Left lung (tissue), 10 donors: ENCODE measurements around the gene EXOSC7. TPM values are rescaled to one million over a fixed set of nuclear protein-coding genes. Genes with fewer than 3 reads are reported as not detected.

Experiments used
- ATAC-seq: fragments of 200-7000 bp; cut with Tn5 transposase; one replicate; pipeline ENCODE4 v1.9.1; 2020; ENCODE audit warnings: moderate library complexity
- DNase-seq, 4 donors: peaks; one replicate each; pipeline ENCODE4 v3.0.0-alpha.2; 2013 to 2020
- H3K27ac ChIP-seq, 2 donors: fragments of 200-600 bp; sonication (generic) in 1 of 2; one replicate each; pipeline versions ENCODE4 v1.5.0 to v1.8.0; 2020 to 2021
- H3K27me3 ChIP-seq, 2 donors: fragments of 200-600 bp; sonication (generic) in 1 of 2; one replicate each; pipeline versions ENCODE4 v1.5.0 to v1.8.0; 2020 to 2021
- H3K36me3 ChIP-seq, 2 donors: fragments of 200-600 bp; sonication (generic) in 1 of 2; one replicate each; pipeline versions ENCODE4 v1.5.0 to v1.8.0; 2020 to 2021
- H3K4me1 ChIP-seq, 2 donors: fragments of 200-600 bp; one replicate each; pipeline ENCODE4 v1.8.0; 2021
- H3K4me3 ChIP-seq, 2 donors: fragments of 200-600 bp; sonication (generic) in 1 of 2; one replicate each; pipeline versions ENCODE4 v1.5.0 to v1.8.0; 2020 to 2021; ENCODE audit warnings: mild to moderate bottlenecking in 1 of 2
- H3K9me3 ChIP-seq, 2 donors: fragments of 200-600 bp; sonication (generic) in 1 of 2; one replicate each; pipeline versions ENCODE4 v1.5.0 to v1.8.0; 2020 to 2021
- CTCF ChIP-seq, 2 donors: fragments of 200-600 bp; sonication (generic) in 1 of 2; IDR thresholded peaks; one replicate each; pipeline versions ENCODE4 v1.5.0 to v1.8.0; 2021; ENCODE audit warnings: antibody characterized with exemption in 2 of 2
- intact Hi-C, 2 donors: fragments of 100-400 bp; cut with DNase I; formaldehyde crosslinking; loops; one replicate each; pipeline versions ENCODE4 v1.11.2 to v1.14.2; 2022
- polyA plus RNA-seq, 6 donors: library from polyadenylated mRNA; unstranded; fragments of 120-200 nt; gene quantifications; one replicate each; pipeline ENCODE4 v1.2.1, GENCODE V29; 2013; ENCODE audit not compliant: insufficient read length in 6 of 6
- total RNA-seq, 2 donors: library from RNA; stranded (reverse); fragmentation: NEBNext Ultra II Directional; extraction: Animal tissue kit (Norgen Biotek cat#: 25700); gene quantifications; one replicate each; pipeline ENCODE4 v1.2.1, GENCODE V29; 2021
- donor health status: DM: no; HTN: yes; CAD: no.
- donor health status: DM: no; HTN: no; CAD: no.

Gene EXOSC7
- total and polyA plus RNA-seq, 8 donors = 33.2 to 76.2 (median 61.3) TPM

GRCh38 chr3:45023675-45024074 lies 47.6 kb downstream of the EXOSC7 start:
- no peaks in the 10 kb centered on the region for H3K27me3 ChIP-seq
- H3K9me3 ChIP-seq = no peaks in the 10 kb centered on the region
- DNase-seq (no peak), ATAC-seq (no peak)
- intact Hi-C loops = no loop called here
- no peak overlapping the region for H3K4me3 ChIP-seq
- H3K4me1 ChIP-seq = peaks cover 19 to 30% of the 10 kb centered on the region in 2 donors
- TF ChIP-seq CTCF (IDR thresholded peaks at IDR 0.05) = no peak
- no peak overlapping the region for H3K27ac ChIP-seq
- no peaks in the 10 kb centered on the region for H3K36me3 ChIP-seq

DNA sequence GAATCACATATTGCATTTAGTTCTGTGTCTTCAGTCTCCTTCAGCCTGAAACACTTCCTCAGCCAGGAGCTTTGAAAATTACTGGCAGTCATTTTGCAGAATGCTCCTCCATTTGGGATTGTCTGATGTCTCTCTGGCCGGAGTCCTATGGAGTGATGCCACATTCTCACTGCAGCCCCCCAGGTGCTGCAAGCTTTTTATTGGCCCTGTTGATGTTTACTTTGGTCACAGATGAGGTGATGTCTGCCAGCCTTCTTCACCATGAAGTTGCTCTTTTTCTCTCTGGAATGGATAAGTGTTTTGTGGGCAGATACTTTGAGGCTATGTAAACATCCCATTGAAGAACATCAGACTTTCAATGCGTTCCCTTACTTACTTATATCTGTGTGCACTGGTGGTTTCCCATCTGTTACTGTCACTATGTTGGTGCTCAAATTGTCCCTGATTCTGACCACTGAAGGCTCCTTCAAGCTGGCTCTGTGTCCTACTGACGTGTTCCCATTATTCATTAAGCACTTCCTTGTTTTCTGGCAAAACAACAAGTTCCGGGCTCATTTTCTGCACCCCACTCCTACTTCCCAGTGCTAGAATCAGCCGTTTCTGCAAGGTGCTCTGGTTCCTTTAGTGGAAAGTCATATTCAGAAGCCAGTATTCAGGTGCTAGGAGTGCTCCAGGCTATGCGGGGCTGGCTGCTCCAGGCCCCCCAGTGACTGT lies 48.7 kb downstream of the EXOSC7 start:
- no peaks in the 10 kb centered on the region for H3K9me3 ChIP-seq
- no peak for DNase-seq
- TF ChIP-seq CTCF (IDR thresholded peaks at IDR 0.05) = no peak
- peaks cover 23 to 30% of the 10 kb centered on the region in 2 donors for H3K4me1 ChIP-seq
- no peak for ATAC-seq
- intact Hi-C loops = no loop called here
- H3K27me3 ChIP-seq = no peaks in the 10 kb centered on the region
- no peaks in the 10 kb centered on the region for H3K36me3 ChIP-seq
- H3K4me3 ChIP-seq = no peak overlapping the region
- H3K27ac ChIP-seq = peak overlapping the region in 1 of 2 donors; percentile 45

GRCh38 chr3:45026038-45026437 lies 50.0 kb downstream of the EXOSC7 start, which contains the start of gene CLEC3B:
CLEC3B (plus strand) TSS chr3:45026303; CDS start chr3:45026363, 60 bp downstream.
- intact Hi-C loops = no loop called here

GRCh38 chr3:45026957-45027356 lies 50.9 kb downstream of the EXOSC7 start:
- peak overlapping the region; percentile 45 to 58 for H3K27ac ChIP-seq
- no peak for TF ChIP-seq CTCF (IDR thresholded peaks at IDR 0.05)
- H3K4me1 ChIP-seq = peaks cover 22 to 27% of the 10 kb centered on the region in 2 donors
- H3K27me3 ChIP-seq = no peaks in the 10 kb centered on the region
- peak overlapping the region; percentile 12 to 37 for H3K4me3 ChIP-seq
- intact Hi-C loops = no loop called here
- no peaks in the 10 kb centered on the region for H3K36me3 ChIP-seq
- H3K9me3 ChIP-seq = no peaks in the 10 kb centered on the region
- peak in 2 of 4 donors; percentile 29 to 69 for DNase-seq
- peak; percentile 35 for ATAC-seq

More at GRCh38 chr3:45026038-45026437, 50.0 kb downstream of the EXOSC7 start, which contains the start of gene CLEC3B:
- Histone ChIP-seq H3K27ac (peak within 1 kb of the TSS; percentile 45 to 58), H3K27me3 (no peaks in the 10 kb centered on the region), H3K36me3 (no peaks in the 10 kb centered on the region), H3K4me1 (peaks cover 27 to 29% of the 10 kb centered on the region in 2 donors), H3K9me3 (no peaks in the 10 kb centered on the region), H3K4me3 (peak within 1 kb of the TSS; percentile 12 to 37)
- TF ChIP-seq CTCF (IDR thresholded peaks at IDR 0.05) = no peak
- DNase-seq = peak in 3 of 4 donors; percentile 46 to 85 (median 52)
- ATAC-seq = peak; percentile 59

- no peaks in the 10 kb centered on the region for H3K9me3 ChIP-seq
- ATAC-seq (no peak), DNase-seq (no peak)
- no peaks in the 10 kb centered on the region for H3K36me3 ChIP-seq
- no peak for TF ChIP-seq CTCF (IDR thresholded peaks at IDR 0.05)
- H3K27me3 ChIP-seq = no peaks in the 10 kb centered on the region
- H3K4me3 ChIP-seq = peak overlapping the region in 1 of 2 donors; percentile 37
- H3K4me1 ChIP-seq = peaks cover 22 to 27% of the 10 kb centered on the region in 2 donors
- peak overlapping the region; percentile 45 to 58 for H3K27ac ChIP-seq
- intact Hi-C loops = no loop called here
Observed at GRCh38 chr3:45027441-45027840, 51.4 kb downstream of the EXOSC7 start.
